Sciatic nerve (tissue), 2 donors: ENCODE data around the gene FLNC. TPM values are rescaled to one million over a fixed set of nuclear protein-coding genes. Genes with fewer than 3 reads are reported as not detected.

Experiments used
- ATAC-seq: fragments of 200-7000 bp; cut with Tn5 transposase; one replicate; pipeline ENCODE4 v1.9.1; 2020; ENCODE audit warnings: mild to moderate bottlenecking, moderate library complexity
- DNase-seq: peaks from one replicate; pipeline ENCODE4 v3.0.0-alpha.2; 2020; ENCODE audit warnings: low spot score
- intact Hi-C: fragments of 100-400 bp; cut with DNase I; formaldehyde crosslinking; loops from one replicate; pipeline ENCODE4 v1.14.2; 2022
- total RNA-seq: library from RNA; stranded (reverse); fragmentation: NEBNext Ultra II Directional; extraction: Animal tissue kit (Norgen Biotek cat#: 25700); gene quantifications from one replicate; pipeline ENCODE4 v1.2.1, GENCODE V29; 2021
- donor health status: DM: no; HTN: no; CAD: no.
- donor health status: DM: no; HTN: no; CAD: no.

The FLNC gene
- total RNA-seq, 1 donor from 2014 or later, result 11.7 TPM

DNA sequence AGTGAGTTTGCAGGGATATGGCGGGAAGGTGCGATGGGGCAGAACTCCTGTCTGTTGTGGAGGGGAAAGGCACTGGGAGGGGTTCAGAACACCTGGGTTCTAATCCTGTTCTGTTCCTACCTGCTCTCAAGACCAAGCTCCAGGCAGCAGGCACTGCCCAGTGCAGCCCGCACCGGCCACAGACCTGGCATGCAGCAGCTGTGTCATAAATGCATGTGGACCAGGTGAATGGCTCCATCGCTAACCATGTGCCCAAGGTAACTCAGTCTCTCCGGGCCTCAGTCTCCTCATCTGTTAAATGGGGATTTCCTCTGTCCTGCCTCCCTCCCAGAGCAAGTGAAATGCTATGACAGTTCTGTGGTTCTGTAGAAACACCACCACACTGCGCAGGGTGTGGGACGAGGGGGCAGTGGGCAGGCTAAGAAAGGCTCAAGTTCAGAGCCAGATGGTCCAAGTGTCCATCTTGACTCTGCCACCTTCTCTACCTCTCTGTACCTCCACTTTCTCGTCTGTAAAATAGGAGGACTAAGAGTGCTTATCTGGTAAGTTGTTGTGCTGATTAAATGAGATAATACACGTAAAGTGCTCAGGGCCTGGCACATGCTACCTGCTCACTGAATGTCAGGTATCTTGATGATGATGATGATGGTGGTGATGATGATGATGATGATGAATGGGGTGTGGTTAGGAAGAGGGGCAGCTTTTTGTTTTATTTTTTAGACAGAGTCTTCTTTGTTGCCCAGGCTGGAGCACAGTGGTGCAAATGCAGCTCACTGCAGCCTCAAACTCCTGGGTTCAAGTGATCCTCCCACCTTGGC is 55.4 kb downstream of the FLNC start:
- ATAC-seq, result no peak
- intact Hi-C loops, result no loop called here
- DNase-seq, result no peak

DNA sequence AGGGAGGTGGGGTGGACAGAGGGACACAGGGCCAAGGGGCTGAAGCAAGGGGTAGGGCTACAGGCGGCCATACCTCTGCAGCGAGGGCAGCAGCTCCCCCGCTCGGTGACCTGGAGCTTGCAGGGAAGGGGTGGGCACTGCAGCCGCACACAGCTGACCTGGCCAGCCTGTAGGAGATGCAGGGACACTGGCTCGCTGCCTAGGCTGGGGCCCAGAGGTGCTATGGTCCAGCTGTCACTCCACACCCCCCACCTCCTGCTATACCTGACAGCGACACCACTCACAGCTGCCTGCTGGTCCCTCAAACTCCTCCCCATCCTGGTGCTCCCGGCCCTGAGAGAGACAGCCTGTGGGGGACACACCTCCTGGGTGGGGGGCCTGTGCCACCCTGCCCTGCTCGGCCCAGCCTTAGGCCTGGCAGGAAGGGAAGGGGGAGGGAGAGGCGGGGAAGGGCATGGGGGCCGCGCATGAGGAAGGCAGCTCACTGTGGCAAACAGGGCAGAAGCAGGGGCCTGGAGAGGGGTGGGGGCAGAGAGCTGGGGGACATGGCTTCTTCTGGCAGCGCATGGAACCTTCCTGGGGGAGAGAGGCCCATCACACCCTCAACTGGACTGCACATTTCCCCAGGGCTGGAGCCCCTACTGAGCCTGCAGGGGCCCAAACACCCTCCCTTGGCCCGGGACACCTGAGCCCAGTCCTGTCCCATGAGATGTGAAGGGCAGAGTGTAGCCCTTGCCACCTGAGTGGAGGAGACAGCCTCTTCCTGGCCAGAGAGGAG is 56.4 kb downstream of the FLNC start:
- intact Hi-C loops, result no loop called here
- ATAC-seq, result no peak
- DNase-seq, result no peak

DNA sequence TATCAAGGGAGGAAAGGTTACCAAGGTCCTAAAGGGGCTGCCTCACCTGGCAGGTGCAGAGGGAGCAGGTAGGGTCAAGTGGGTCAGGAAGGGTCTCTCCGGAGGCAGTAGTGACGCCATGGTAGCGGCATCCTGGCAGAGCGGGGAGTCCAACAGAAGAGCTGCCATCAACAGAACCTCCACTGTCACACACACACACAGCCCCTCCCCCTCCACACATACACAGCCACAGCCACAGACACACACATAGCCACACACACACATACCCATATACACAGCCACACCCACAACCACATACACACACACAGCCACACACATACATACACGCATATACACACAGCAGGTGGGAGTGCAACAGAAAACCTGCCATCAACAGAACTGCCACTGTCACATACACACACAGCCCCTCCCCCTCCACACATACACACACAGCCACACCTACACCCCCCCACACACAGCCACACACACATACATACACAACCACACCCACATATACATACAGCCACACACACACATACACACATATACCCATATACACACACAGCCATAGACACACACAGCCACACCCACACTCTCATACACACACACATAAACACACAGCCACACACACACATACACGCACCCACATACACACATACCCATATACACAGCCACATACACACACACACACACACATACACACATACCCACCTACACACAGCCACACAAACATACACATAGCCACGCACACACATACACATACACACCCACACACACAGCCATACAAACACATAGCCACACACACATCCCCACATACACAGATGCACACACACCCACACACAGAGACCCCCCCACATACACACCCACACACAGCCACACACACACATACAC is 57.2 kb downstream of the FLNC start:
- no peak for ATAC-seq
- intact Hi-C loops, result no loop called here
- no peak for DNase-seq

DNA sequence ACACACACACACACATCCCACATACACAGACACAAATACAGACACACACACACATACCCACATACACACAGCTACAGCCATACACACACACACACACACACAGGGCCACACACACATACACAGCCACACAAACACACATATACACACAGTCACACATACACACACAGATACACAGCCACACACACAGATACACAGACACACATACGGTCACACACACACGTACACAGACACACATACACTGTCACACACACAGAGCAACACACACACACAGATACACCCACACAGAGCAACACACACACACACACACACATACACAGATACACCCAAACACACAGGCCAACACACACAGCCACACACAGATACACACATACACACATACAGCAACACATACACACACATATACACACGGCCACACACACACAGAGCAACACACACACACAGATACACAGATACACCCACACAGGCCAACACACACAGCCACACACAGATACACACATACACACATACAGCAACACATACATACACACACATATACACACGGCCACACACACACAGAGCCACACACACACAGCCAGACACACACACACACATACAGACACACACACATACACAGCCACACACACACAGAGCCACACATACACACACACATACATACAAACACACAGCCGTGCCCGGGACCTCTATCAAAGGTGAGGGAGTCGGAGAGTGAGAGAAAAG is 58.0 kb downstream of the FLNC start:
- intact Hi-C loops, result no loop called here
- ATAC-seq, result no peak
- no peak for DNase-seq

DNA sequence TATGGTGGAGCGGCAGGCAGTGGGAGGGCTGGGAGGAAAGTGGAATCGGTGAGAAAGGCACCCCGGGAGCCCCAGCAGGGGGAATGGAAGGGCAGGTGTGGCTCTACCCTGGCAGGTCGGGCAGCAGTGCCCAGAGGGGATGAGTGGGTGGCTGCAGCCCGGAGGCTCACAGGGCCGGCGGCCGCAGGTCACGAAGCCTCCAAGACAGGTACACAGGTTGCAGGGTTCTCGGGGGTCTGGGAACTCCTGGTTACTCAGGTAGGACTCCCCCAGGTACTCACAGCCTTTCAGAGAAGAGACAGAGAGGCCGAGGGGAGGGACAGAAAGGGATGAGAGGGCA is 58.5 kb downstream of the FLNC start:
- intact Hi-C loops, result no loop called here
- ATAC-seq, result no peak
- DNase-seq, result no peak

DNA sequence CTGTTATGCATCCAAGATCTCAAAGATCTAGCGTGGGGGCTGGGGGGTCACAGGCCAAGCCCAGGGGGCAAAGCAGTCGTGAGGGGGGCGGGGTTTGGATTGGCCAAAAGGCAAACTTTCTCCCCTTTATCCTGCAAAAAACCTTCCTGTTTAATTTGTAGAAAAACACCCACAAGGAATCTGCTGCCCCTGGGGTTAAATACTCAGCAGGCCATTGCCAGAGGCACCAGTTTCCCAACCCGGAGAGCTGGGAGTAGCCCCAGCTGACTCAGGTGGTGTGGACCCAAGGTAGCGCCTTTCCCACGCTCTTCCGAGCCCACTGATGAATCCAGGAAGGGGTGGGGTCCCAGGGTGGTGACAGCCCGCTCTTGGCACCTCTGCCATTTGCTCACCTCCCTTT is 58.9 kb downstream of the FLNC start:
- intact Hi-C loops, result no loop called here

DNA sequence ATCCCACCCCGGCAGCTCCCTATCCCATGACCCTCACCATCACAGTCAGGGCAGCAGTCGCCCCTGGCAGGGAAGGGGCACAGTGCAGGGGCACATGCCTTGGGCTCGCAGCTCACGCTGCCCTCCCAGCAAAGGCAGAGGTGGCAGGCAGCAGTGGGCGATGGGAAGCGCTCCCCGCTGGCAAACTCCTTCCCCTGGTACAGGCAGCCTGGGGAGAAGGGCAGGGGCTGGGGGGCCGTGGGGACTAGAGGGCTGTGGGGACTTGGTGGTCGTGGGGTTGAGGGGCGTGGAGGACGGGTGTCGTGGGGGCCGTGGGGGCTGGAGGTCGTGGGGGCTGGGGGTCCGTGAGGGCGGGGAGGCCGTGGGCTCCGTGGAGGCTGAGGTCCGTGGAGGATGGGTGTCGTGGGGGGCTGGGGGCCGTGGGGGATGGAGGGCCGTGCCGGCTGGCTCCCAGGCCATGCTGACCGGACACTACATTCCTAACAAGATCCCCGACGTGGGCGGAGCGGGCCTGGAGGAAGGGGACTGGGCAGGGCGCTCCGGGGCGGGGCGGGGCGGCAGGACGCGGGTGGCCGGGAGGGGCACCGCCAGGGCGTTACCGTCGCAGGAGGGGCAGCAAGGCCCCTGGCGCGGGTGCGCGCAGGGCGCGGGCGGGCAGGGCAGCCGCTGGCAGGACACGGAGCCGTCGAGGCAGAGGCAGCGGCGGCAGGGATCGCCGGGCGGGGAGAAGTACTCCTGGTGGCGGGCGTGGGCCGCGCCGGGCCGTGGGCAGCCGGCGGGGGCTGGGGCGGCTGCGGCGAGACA is 60.3 kb downstream of the FLNC start:
- ATAC-seq (no peak), DNase-seq (no peak)
- intact Hi-C loops, result no loop called here

More for the DNA sequence above, 58.9 kb downstream of the FLNC start:
- ATAC-seq (no peak), DNase-seq (no peak)

DNA sequence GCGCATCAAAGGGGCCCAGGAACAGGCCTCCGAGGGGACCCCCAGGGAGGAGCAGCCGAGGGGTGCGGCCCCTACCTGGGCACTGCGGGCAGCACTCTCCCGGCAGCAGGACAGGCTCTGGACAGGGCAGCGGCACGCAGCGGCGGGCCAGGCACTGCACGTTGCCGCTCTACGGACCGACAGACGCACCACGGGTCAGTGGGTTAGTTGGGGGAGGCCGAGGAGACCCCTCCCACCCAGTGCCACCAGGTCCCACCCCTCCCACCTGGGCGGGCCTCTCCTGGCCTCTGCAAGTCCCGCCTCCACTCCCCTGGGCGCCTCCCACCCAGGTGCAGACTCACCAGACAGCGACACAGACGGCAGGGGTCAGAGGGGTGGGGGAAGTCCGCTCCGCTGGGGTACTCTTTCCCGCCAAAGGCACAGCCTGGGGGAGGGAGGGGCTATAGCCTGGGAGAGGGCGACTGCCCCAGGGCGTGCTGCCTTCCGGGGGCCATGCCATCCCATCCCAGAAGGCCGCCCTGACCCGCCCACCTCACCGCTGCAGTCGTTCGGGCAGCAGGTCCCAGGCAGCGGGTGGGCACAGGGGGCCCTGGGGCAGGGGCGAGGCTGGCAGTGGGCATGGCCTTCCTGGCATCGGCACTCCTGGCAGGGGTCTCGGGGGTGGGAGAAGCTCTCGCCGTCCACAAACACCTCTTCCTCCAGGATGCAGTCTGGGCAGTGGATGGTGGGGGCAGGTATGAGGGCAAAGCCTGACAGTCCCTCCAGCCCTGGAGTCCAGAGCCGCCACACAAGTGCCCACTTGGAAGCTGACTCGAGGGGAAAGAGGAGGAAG is 61.1 kb downstream of the FLNC start:
- no peak for ATAC-seq
- intact Hi-C loops, result no loop called here
- no peak for DNase-seq

DNA sequence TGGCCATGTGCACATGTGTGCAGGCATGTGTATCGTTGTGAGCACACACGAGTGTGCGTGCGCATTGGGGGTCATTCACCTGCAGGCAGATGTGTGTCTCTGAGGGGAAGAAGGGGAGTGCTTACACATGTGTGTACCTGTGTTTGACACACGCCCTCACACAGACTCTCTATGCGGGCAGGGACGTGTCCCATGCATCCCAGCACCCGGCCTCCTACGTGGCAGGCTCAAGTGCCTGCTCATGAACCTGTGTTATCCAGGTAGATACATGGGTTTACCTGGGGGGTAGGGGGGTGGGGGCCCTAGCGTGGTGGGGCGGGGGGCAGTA is 61.7 kb downstream of the FLNC start:
- intact Hi-C loops, result no loop called here
- ATAC-seq, result no peak
- no peak for DNase-seq

DNA sequence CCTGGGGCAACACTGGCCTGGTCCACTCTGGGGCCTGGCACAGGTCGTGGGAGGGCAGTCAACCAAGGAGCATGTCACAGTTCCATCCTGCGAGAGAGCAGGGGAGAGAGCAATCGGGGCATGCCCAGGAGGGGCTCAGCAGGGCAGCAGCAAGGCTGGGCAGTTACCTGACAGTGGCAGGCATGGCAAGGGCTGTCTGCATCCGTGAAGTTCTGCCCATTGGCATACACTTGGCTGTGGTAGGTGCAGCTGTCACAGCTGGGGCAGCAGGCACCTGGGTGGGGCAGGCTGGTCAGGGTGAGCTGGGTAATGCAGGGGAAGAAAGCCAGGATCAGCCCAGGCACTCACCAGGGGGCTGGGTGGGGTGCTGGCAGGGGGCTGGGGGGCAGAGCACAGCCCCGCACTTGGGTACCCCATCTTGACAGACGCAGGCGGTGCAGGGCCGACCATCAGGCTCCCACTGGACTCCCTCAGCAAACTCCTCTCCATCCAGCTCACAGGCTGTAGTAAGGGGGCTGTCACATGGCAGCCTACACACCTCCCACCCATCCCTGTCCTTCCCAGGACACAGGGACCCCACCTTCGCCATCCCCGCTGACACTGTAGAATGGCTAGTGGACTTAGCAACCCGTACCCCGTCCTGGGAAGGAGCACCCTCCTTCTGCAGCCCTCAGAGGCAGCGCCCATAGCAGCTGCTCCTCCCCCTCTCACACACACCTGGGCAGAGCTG is 62.5 kb downstream of the FLNC start:
- ATAC-seq, result peak; percentile 8
- intact Hi-C loops, result no loop called here
- no peak for DNase-seq

DNA sequence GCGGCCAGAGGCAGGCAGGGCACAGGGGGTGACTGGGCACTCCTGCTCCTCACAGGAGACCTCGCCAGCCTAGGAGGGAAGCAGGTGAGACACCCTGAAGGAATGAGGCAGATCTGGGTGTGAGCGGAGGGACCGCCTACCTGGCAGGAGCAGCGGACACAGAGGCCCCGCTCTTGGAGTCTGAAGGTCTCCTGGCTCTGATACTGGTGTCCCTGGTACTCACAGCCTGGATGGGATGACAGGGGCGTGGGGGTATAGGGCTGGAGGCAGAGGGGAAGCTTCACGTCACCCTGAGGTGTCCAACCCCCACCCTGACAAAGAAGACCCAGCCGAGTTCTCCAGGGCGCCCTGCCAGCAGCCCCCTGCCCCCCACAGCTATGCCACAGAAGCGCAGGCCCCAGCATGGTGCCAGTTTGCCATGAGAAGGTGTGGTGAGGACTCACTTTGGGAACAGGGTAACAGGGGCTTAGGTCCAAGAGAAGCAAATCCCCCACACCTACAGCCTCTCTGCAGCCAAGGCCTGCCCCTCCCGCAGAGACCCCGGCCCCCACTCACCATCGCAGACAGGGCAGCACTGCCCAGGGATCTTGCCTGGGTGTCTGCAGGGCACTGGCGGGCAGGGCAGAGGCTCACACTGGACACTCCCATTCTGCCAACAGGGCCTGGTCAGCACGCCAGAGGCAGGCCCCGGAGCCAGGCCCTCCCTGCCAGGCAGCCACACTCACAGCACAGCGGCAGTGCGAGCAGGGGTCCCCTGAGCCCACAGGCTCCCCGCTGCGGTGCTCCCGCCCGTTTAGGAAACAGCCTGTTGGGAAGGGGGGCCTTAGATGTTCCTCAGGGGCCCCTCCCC is 63.3 kb downstream of the FLNC start:
- DNase-seq (no peak), ATAC-seq (peak; percentile 20)
- intact Hi-C loops, result no loop called here

DNA sequence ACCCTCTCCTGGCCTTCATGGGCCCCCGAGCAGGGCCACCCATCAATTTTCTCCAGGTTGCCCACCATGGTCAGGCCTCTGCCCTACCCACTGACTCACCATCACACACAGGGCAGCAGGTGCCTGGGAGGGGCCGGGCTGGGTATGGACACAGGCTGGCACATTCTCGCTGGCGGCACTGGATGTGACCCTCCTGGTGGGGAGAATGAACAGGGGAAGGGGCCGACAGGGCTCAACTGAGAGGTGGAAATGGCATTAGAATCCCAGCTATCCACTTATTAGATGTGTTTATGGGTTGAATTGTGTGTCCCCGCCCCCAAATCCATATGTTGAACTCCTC is 63.9 kb downstream of the FLNC start:
- ATAC-seq (no peak), DNase-seq (no peak)
- intact Hi-C loops, result no loop called here

DNA sequence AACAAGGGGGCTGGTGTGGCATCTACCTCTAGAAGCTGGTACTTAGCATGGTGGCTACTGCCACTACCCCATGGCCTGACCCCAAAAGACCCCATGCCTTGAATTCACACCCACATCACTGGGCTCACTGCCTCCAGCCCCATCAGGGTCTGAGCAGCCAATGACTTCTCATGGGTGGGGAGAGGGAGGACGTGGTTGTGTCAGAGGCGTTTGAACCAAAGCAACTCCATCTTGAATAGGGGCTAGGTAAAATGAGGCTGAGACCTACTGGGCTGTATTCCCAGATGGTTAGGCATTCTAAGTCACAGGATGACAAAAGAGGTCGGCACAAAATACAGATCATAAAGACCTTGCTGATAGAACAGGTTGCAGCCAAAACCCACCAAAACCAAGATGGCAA is 65.1 kb downstream of the FLNC start:
- intact Hi-C loops, result no loop called here
- ATAC-seq (no peak), DNase-seq (no peak)

DNA sequence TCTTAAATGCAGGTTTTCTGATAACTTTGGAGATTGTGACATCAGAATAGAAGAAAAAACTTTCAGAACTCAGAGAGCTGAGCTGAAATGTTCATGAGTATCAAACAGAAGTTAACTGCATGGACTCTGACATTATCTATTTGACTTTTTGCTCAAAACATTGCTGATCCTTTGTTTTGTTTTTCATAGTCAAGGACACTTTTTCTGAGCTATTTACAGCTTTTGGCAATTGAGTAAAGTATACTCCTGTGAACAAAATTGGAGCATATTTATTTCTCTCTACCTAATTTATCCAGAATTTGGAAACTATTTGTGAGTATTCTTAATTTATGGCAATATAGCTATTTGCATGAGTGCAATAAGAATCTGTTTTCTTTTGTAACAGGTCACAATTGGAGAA is 69.2 kb downstream of the FLNC start:
- no peak for ATAC-seq
- intact Hi-C loops, result no loop called here

DNA sequence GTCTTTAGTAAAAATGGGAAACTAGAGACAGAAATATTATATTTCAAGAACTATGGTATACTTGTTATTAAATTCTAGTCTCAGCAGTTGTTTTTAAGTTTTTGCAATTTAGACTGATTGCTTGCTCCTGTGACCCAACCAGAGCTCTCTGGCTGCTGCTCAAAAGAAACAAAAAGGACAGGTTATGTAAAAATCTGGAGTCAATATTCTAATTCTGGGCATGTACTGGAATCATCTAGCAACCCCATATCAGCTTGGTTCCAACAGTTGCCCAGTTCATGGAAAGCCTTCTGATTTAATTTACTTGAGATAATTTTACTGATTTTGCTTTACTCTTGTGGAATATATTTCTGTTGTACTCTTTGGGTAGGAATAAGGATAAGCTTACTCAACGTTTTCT is 70.0 kb downstream of the FLNC start:
- DNase-seq (no peak), ATAC-seq (no peak)
- intact Hi-C loops, result loop anchor here (10.0 kb wide), 1 partner anchor 195 kb away; no protein-coding TSS in a partner anchor

More for the DNA sequence above, 69.2 kb downstream of the FLNC start:
- no peak for DNase-seq
